Measurements from ENCODE around the gene GRK5.

- TF ChIP-seq, protein P1, sequence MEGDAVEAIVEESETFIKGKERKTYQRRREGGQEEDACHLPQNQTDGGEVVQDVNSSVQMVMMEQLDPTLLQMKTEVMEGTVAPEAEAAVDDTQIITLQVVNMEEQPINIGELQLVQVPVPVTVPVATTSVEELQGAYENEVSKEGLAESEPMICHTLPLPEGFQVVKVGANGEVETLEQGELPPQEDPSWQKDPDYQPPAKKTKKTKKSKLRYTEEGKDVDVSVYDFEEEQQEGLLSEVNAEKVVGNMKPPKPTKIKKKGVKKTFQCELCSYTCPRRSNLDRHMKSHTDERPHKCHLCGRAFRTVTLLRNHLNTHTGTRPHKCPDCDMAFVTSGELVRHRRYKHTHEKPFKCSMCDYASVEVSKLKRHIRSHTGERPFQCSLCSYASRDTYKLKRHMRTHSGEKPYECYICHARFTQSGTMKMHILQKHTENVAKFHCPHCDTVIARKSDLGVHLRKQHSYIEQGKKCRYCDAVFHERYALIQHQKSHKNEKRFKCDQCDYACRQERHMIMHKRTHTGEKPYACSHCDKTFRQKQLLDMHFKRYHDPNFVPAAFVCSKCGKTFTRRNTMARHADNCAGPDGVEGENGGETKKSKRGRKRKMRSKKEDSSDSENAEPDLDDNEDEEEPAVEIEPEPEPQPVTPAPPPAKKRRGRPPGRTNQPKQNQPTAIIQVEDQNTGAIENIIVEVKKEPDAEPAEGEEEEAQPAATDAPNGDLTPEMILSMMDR (IDR thresholded peaks at IDR 0.05; ENCODE audit: low read length): no peak
- TF ChIP-seq EZH2 (optimal IDR thresholded peaks at IDR 0.05; ENCODE audit: low read depth, low read length) (no peak), EZH2phosphoT487 (IDR thresholded peaks at IDR 0.05; ENCODE audit: low read length) (no peak)
These were observed 245.9 kb downstream of the GRK5 start for GRCh38 chr10:119453313-119453712.

Data from MM.1S (cell line).